ENCODE data around the gene LRRC75A. TPM values are rescaled to one million over a fixed set of nuclear protein-coding genes. Genes with fewer than 3 reads are reported as not detected.

Gene LRRC75A
- total RNA-seq, 1 donor, result 11.0 TPM

GRCh38 chr17:16437083-16437482 is 54.9 kb downstream of the LRRC75A start:
- DNase-seq (ENCODE audit: low read depth in 2 of 3, low spot score in 2 of 3), result no peak

DNA sequence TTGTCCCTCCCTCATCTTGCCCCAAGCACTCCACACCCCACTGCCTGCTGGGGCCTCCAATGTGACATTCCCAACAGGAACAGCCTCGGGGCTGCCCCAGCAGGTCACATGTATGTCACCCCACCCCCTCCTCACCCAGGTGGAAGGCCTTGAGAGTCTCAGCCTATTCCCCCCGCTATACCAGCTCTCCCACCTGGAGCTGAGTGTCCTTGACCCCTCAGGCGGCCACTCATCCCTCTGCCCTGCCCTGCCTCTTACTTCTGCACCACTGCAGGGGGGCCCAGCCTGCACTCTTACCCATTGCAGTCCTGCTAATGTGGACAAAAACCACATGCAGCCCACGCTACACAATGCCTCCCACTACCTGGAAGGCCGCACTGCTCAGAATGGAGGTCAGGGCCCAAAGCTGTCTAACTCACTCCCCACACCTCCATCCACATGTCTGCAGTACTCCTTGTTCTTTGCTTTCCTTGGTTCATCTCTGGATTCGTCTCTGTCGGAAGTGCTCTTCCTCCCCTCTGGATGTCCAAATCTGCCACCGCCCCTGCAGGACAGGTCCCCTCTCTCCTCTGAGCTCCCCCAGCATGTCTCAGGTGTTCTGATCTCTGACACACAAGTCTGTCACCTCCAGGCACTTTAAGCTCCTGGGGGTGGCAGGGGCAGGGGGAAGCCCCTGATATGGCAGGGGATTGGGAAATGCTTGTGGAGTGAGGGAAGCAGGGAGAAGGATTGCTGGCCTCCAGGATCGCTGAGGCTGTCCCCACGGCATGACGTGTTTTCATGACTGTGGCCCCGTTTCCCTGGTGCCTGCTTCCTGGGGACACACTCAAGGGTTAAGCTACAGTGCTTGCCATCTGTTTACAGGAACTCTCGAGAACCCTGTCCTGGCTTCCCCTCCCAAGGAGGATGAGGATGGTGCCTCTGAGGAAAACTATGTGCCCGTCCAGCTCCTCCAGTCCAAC is 55.8 kb downstream of the LRRC75A start:
- no peak for DNase-seq (ENCODE audit: low read depth in 2 of 3, low spot score in 2 of 3)

- no peak for DNase-seq (ENCODE audit: low read depth in 2 of 3, low spot score in 2 of 3)
Observed at GRCh38 chr17:16434662-16435061, 57.3 kb downstream of the LRRC75A start.

DNA sequence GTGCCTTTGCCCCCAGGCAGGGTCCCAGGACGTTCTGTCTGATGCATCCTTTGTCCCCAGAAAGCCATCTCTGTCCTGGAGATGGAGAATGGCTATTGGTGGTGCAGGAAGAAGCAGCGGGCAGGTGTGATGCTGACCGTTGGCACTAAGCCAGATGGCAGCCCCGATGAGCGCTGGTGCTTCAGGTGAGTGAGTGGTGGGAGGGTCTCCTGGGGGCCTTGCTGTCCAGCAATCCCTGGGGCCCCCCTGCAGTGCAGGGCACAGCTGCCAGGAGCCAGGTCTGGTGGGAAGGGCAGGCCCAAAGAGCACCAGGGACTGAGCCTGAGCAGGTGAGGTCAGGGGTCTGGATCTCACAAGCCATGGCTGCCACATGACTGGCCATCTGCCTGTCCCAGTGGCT is 58.5 kb downstream of the LRRC75A start:
- no peak for DNase-seq (ENCODE audit: low read depth in 2 of 3, low spot score in 2 of 3)

DNA sequence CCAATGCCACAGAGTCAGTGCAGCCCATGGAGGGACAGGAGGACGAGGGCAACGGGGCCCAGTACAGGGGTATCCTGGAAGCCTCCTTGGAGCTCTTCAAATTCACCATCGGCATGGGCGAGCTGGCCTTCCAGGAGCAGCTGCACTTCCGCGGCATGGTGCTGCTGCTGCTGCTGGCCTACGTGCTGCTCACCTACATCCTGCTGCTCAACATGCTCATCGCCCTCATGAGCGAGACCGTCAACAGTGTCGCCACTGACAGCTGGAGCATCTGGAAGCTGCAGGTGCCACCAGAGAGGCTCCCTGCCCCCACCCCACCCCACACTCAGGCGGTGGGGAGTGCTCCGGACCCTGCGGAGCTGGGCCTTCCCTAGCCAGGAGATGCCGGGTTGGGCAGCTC is 60.0 kb downstream of the LRRC75A start:
- DNase-seq (ENCODE audit: low read depth in 2 of 3, low spot score in 2 of 3), result no peak

DNA sequence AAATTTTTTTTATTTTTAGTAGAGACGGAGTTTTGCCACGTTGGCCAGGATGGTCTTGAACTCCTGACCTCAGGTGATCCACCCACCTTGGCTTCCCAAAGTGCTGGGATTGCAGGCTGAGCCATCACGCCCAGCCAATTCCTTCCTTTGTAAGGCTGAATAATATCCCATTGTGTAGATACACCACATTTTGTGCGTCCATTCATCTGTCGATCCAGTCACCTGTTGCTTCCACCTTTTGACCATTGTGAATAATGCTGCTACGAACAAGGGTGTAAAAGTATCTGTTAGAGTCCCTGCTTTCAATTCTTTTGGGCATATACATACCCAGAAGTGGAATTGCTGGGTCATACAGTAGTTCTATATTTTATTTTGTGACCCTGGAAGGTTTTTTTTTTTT is 61.3 kb downstream of the LRRC75A start:
- no peak for DNase-seq (ENCODE audit: low read depth in 2 of 3, low spot score in 2 of 3)

DNA sequence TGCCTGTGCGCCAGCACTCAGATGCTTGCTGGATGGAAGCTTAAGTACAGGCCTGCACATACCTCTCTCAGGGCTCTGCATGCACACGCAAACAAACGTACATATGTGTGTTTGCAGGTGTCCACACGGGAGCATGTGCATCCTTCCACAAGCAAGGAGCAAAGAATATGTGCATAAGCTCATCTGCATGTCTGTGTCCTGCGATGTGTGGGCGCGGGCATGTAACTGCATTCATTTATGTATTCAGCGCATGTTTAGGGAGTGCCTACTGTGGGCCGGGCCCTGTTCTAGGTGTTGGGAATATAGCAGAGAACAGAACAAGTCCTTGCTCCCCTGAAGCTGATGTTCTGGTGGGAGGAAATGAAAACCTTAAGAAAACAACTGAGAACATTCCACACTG is 62.9 kb downstream of the LRRC75A start:
- no peak for DNase-seq (ENCODE audit: low read depth in 2 of 3, low spot score in 2 of 3)

DNA sequence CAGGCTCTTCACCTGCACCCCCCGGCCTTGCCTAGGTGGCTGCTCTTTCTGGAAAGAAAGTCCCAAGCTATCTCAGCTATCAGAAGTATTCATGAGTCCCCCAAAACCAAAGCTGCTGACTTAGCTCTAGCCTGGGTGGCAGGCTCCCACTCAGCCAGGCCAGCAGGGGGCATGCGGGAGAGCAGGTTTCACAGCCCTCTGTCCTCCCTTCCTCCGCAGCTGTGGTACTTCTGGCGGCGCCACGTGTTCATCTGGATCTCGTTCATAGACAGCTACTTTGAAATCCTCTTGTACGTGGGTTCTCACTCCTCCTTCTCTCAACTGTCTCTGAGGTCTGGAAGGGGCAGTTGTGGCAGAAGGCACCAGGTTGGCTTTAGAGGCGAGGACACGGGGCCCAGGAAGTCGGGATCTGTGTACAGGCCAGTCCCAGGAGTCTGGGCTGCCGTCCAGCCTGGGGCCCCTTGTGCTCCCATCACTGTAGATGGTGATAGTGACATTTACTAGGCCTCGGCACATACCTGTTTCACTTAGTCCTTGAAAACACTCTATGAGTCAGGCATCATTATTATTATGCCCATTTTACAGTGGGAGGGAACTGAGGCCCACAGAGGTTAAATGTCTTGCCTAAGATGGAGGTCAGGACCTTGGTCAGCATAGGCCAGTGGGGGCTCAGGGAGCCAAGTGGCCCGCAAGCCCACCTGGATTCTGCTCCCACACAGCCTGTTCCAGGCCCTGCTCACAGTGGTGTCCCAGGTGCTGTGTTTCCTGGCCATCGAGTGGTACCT is 63.7 kb downstream of the LRRC75A start:
- DNase-seq (ENCODE audit: low read depth in 2 of 3, low spot score in 2 of 3), result peak in 2 of 3 donors; percentile 37 to 59

- DNase-seq (ENCODE audit: low read depth in 2 of 3, low spot score in 2 of 3), result no peak
Observed at GRCh38 chr17:16427020-16427419, 65.0 kb downstream of the LRRC75A start.

DNA sequence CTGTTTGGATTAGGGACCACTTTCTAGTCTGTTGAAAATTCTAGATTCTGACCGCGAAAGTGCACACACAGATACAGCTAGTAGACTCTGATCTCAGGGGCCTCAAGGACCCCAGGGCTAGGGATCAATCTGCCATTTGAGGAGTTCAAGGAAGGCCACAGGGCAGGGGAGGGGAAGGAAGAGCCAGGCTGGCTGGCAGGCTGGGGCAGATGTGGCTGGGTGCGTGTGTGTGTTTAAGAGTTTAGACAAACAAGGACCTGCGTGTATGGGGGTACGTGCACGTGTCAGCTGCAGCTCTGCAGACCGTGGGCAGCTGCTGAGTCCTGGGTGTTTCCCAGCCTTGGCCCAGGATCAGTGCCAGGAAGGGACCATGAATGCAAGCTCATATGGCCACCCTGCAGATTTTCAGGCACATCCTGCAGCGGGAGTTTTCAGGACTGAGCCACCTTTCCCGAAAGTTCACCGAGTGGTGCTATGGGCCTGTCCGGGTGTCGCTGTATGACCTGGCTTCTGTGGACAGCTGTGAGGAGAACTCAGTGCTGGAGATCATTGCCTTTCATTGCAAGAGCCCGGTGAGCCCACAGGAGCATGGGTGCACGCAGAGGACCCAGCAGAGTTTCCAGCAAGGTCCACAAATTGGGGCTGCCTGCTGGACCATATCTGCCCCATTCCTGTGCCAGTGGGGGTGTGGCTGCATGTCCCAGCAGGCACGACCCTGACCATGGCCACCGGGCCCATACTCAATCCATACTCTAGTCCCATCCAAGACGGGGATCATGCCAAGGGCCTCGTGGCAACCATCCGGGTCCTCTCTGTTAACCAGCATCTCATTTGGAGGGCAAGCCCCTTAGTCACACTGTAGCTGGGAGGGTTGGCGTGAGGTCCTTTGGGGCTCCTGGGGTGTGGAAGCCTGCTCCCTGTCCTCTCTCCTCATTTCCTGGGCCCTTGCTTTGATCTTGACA is 66.0 kb downstream of the LRRC75A start:
- DNase-seq (ENCODE audit: low read depth in 2 of 3, low spot score in 2 of 3), result no peak

GRCh38 chr17:16425202-16425601 is 66.8 kb downstream of the LRRC75A start:
- DNase-seq (ENCODE audit: low read depth in 2 of 3, low spot score in 2 of 3), result no peak

DNA sequence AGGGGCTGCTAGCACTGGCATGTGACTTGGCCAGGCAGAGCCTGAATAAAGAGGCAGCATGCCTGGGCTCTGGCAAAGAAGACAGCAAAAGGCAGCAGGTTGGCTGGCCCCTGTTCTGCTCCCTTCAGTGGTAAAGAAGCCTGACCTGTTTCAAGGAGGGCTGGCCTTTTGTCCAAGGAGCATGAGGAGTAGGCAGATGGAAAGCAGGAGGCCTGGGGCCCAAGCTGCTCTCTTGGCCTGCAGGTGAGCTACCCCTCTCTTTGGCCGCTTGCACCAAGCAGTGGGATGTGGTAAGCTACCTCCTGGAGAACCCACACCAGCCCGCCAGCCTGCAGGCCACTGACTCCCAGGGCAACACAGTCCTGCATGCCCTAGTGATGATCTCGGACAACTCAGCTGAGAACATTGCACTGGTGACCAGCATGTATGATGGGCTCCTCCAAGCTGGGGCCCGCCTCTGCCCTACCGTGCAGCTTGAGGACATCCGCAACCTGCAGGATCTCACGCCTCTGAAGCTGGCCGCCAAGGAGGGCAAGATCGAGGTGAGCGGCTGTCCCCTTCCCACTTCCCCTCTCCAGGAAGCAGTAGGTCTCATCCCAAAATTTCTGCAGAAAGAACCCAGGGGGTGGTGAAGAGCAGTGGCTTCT is 68.6 kb downstream of the LRRC75A start:
- no peak for DNase-seq (ENCODE audit: low read depth in 2 of 3, low spot score in 2 of 3)

DNA sequence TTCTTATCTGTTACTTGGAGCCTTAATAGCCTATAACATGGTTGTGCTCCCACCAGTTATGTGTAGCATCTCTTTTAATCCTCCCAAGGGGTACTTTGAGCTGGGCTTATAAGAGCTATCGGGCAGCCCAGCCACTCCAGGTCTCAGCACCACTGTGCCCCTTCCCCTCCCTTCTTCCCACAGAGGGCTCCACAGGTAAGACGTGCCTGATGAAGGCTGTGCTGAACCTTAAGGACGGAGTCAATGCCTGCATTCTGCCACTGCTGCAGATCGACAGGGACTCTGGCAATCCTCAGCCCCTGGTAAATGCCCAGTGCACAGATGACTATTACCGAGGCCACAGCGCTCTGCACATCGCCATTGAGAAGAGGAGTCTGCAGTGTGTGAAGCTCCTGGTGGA is 69.6 kb downstream of the LRRC75A start:
- no peak for DNase-seq (ENCODE audit: low read depth in 2 of 3, low spot score in 2 of 3)

DNA sequence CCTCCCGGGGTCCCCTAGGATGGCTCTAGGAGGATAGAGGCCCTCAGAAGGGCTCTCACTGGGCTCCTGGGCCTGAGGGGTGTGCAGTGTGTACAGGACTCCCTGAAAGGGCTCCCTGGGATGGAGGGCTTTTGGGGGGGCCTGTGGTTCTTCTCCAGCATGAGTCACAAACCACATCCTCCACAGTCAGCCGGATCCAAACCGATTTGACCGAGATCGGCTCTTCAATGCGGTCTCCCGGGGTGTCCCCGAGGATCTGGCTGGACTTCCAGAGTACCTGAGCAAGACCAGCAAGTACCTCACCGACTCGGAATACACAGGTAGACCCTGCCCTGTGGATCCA is 72.1 kb downstream of the LRRC75A start:
- DNase-seq (ENCODE audit: low read depth in 2 of 3, low spot score in 2 of 3), result peak in 1 of 3 donors; percentile 55

- DNase-seq (ENCODE audit: low read depth in 2 of 3, low spot score in 2 of 3), result peak in 1 of 3 donors; percentile 39
Observed at GRCh38 chr17:16419074-16419928, 72.7 kb downstream of the LRRC75A start.

DNA sequence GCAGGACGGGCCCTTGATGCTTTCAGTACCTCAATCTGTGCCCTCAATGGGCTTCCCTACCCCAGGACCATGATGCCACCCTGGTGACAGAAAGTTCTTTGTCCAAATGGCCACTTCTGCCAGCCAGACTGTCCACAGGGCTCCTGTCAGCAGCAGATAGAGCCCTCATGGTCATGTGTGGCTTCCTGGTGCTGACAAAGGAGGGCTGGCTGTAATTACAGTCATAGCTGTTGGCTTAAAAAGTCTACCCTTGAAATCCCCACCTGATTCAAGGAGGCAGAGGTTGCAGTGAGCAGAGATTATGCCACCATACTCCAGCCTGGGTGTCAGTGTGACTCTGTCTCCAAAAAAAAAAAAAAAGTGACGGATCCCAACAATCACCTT is 73.3 kb downstream of the LRRC75A start:
- no peak for DNase-seq (ENCODE audit: low read depth in 2 of 3, low spot score in 2 of 3)

GRCh38 chr17:16417896-16418684 is 73.9 kb downstream of the LRRC75A start:
- no peak for DNase-seq (ENCODE audit: low read depth in 2 of 3, low spot score in 2 of 3)

DNA sequence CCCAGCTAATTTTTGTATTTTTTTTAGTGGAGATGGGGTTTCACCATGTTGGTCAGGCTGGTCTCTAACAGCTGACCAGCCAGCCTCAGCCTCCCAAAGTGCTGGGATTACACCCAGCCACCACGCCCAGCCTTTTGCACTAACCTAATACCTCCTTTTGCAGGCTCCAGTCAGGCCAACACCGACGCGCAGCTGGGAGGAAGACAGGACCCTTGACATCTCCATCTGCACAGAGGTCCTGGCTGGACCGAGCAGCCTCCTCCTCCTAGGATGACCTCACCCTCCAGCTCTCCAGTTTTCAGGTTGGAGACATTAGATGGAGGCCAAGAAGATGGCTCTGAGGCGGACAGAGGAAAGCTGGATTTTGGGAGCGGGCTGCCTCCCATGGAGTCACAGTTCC is 74.6 kb downstream of the LRRC75A start:
- no peak for DNase-seq (ENCODE audit: low read depth in 2 of 3, low spot score in 2 of 3)

Measured in hematopoietic multipotent progenitor cell (in vitro differentiated cells).